GM10266 (cell line): Measurements from ENCODE around the gene R3HCC1L.
"Not testable (repeated sequence)": the region's sequence is repeated elsewhere in the genome, so short reads cannot be mapped to it uniquely, and the experiment has no call there.

Experiments used
- DNase-seq: peaks from one replicate; pipeline ENCODE4 v3.0.0; 2012; ENCODE audit errors: extremely low spot score
- TF ChIP-seq, protein P1 (sequence below): IDR thresholded peaks from 2 replicates; pipeline ENCODE4 v1.5.1; 2012; ENCODE audit warnings: mild to moderate bottlenecking, low read depth; ENCODE audit not compliant: control insufficient read depth, insufficient read depth; ENCODE audit errors: missing control alignments

The R3HCC1L gene

GRCh38 chr10:98107644-98108430, 26.6 kb upstream of the R3HCC1L start:
- TF ChIP-seq, protein P1, sequence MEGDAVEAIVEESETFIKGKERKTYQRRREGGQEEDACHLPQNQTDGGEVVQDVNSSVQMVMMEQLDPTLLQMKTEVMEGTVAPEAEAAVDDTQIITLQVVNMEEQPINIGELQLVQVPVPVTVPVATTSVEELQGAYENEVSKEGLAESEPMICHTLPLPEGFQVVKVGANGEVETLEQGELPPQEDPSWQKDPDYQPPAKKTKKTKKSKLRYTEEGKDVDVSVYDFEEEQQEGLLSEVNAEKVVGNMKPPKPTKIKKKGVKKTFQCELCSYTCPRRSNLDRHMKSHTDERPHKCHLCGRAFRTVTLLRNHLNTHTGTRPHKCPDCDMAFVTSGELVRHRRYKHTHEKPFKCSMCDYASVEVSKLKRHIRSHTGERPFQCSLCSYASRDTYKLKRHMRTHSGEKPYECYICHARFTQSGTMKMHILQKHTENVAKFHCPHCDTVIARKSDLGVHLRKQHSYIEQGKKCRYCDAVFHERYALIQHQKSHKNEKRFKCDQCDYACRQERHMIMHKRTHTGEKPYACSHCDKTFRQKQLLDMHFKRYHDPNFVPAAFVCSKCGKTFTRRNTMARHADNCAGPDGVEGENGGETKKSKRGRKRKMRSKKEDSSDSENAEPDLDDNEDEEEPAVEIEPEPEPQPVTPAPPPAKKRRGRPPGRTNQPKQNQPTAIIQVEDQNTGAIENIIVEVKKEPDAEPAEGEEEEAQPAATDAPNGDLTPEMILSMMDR: no peak
- DNase-seq: no peak

GRCh38 chr10:98110356-98110755, 24.1 kb upstream of the R3HCC1L start:
- TF ChIP-seq, protein P1: no peak

DNA sequence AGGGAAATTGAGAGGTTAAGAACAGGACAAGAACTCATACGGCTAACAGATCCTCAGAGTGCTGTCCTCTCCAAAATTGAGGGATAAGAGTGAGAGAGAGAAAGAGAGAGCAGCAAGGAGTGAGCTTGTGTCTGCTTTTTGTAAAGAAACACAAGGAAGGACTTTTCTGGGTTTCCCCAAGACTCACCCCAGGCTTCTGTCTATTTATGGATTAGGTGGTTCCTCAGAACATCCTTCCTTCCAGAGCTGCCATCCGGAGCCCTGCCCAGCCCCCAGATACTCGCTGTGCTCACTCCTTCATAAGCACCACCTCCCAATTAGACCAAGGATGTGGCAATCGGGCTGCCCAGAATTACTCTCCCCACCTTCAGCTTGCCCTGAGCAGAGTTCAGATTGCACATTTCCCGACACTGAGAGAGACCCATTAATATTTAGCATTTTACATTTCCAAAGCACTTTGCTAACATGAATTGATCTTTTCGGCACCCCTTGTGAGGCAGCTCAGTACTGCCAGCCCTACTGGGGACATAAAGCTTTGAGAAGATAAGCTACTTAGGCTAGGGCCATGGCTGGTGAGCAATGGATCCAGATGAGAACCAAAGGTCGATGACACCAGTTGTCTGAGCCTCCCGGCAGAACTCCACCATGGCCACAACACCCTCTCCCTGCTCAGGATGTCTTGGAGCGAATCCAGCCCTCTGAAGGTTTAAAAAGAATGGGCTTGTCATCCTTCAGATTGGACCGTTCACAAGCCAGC, 19.2 kb upstream of the R3HCC1L start:
- TF ChIP-seq, protein P1: no peak
- DNase-seq: no peak

More at GRCh38 chr10:98110356-98110755, 24.1 kb upstream of the R3HCC1L start:
- no peak for DNase-seq

DNA sequence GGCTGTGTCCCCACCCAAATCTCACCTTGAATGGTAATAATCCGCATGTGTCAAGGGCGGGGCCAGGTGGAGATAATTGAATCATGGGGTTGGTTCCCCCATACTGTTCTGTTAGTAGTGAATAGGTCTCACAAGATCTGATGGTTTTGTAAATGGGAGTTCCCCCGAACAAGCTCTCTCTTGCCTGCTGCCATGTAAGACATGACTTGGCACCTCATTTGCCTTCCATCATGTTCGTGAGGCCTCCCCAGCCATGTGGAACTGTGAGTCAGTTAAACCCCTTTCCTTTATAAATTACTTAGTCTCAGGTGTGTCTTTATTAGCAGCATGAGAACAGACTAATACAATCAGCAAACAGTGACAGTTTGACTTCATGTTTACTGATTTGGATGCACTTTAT, 14.6 kb upstream of the R3HCC1L start:
- TF ChIP-seq, protein P1: no peak
- DNase-seq: no peak

DNA sequence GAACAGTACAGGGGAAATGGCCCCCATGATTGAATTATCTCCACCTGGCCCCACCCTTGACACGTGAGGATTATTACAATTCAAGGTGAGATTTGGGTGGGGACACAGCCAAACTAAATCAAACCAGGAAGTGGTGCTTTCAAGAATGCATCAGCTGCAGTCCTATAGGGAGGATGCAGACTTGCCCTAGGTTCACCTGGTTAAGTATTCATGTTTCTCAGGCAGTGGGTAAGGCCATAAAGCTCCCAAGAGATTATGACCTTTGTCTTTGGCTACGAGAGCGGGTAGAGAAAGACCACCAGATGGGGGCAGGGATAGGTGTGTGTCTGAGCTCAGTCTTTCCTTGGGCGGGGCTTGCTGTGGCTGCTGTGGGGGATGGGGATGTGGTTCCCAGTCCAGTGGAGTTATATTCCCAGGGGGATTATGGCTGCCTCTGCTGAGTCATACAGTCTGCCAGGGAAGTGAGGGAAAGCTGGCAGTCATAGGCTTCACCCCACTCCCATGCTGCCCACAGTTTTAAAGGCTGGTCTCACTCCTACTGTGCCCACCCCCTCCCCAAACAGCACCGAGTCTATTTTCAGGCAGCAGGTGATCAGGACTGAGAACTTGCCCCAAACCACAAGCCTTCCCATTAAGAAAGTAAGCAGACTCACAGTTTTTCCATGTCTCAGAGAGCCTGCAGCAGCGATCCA, 8.4 kb upstream of the R3HCC1L start:
- TF ChIP-seq, protein P1: no peak
- DNase-seq: no peak

GRCh38 chr10:98128802-98129201, 5.7 kb upstream of the R3HCC1L start:
- TF ChIP-seq, protein P1: no peak
- DNase-seq: no peak

- no peak for DNase-seq
Observed at GRCh38 chr10:98131619-98132018, 2.8 kb upstream of the R3HCC1L start.

GRCh38 chr10:98133075-98133752, 1.2 kb upstream of the R3HCC1L start:
- not testable (repeated sequence) for DNase-seq

More at GRCh38 chr10:98131619-98132018, 2.8 kb upstream of the R3HCC1L start:
- TF ChIP-seq, protein P1: no peak
